PC-3 (cell line): ENCODE measurements around the gene CD28.

ENCODE experiments used
- EZH2 ChIP-seq: fragments of 300-600 bp; sonication (generic); IDR thresholded peaks from one replicate; pipeline ENCODE4 v1.6.1; 2017; ENCODE audit warnings: antibody characterized with exemption, mild to moderate bottlenecking, low read length; ENCODE audit not compliant: unreplicated experiment
- TF ChIP-seq, protein P1 (sequence below): fragments of 300-600 bp; sonication (generic); conservative IDR thresholded peaks from 2 replicates; pipeline ENCODE4 v1.5.1; 2017; ENCODE audit warnings: antibody characterized with exemption, low read depth, mild to moderate bottlenecking, low read length

DNA sequence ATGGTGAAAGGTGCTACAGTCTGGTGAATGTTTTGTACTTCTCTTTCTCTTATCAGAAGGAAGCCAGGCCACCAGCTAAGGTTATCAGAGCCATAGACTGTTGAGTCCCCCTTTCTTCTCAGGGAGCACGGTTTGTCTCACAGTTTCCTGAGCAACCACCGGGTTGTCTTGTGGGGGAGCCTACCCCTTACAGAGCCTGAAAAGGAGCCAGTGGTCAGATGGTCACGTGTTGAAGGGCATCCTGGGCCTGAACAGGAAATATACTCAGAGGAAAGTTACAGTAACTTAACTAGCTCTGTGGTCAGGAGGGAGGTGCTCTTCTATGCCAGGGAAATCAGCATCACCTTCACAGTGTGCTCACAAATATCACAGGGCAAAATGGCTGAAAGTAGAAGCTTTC is 11.6 kb downstream of the CD28 start:
- TF ChIP-seq EZH2: no peak
- TF ChIP-seq, protein P1, sequence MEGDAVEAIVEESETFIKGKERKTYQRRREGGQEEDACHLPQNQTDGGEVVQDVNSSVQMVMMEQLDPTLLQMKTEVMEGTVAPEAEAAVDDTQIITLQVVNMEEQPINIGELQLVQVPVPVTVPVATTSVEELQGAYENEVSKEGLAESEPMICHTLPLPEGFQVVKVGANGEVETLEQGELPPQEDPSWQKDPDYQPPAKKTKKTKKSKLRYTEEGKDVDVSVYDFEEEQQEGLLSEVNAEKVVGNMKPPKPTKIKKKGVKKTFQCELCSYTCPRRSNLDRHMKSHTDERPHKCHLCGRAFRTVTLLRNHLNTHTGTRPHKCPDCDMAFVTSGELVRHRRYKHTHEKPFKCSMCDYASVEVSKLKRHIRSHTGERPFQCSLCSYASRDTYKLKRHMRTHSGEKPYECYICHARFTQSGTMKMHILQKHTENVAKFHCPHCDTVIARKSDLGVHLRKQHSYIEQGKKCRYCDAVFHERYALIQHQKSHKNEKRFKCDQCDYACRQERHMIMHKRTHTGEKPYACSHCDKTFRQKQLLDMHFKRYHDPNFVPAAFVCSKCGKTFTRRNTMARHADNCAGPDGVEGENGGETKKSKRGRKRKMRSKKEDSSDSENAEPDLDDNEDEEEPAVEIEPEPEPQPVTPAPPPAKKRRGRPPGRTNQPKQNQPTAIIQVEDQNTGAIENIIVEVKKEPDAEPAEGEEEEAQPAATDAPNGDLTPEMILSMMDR: no peak
